Fibroblast of mammary gland (primary cell): ENCODE results near the gene LHX2.

Experiments used
- DNase-seq: peaks from one replicate; pipeline ENCODE4 v3.0.0-alpha.2; 2010; ENCODE audit warnings: low read depth
- H3K4me3 ChIP-seq: 2 replicates; pipeline ENCODE4 v1.5.1; 2011; ENCODE audit warnings: low read depth, mild to moderate bottlenecking, low read length, moderate library complexity; ENCODE audit not compliant: control insufficient read depth
- CTCF ChIP-seq: conservative IDR thresholded peaks from 2 replicates; pipeline ENCODE4 v1.5.1; 2011; ENCODE audit warnings: low read depth, low read length, inconsistent platforms; ENCODE audit not compliant: control insufficient read depth, insufficient read depth

LHX2 gene

GRCh38 chr9:124011460-124012301 lies at the start of gene LHX2:
Gene LHX2 (plus strand): TSS chr9:124011768. CDS start chr9:124012349, 581 bp downstream.
- H3K4me3 ChIP-seq, result peak within 1 kb of the TSS; percentile 16
- peak; percentile 75 for DNase-seq
- no peak for TF ChIP-seq CTCF

- no peak for DNase-seq
- no peak for TF ChIP-seq CTCF
- no peak overlapping the region for H3K4me3 ChIP-seq
These were observed 46.8 kb upstream of the LHX2 start for GRCh38 chr9:123964761-123965160.

GRCh38 chr9:123965801-123966686 lies 45.5 kb upstream of the LHX2 start:
- TF ChIP-seq CTCF, result no peak
- DNase-seq, result no peak
- no peak overlapping the region for H3K4me3 ChIP-seq

GRCh38 chr9:123967323-123967722 lies 44.2 kb upstream of the LHX2 start:
- TF ChIP-seq CTCF, result no peak
- no peak for DNase-seq
- H3K4me3 ChIP-seq, result no peak overlapping the region

- DNase-seq, result no peak
- H3K4me3 ChIP-seq, result no peak overlapping the region
- no peak for TF ChIP-seq CTCF
These were observed 39.0 kb upstream of the LHX2 start for GRCh38 chr9:123972618-123973017.

- TF ChIP-seq CTCF, result no peak
- H3K4me3 ChIP-seq, result no peak overlapping the region
- DNase-seq, result no peak
These were observed 37.9 kb upstream of the LHX2 start for GRCh38 chr9:123973590-123974223.
